GM23338 (cell line): Measurements from ENCODE around the gene ESYT1. TPM values are rescaled to one million over a fixed set of nuclear protein-coding genes. Genes with fewer than 3 reads are reported as not detected.

Source experiments
- ATAC-seq: fragments of 200-7000 bp; cut with Tn5 transposase; 3 replicates; pipeline ENCODE4 v1.9.1; 2020
- DNase-seq: peaks from one replicate; pipeline ENCODE4 v3.0.0-alpha.2; 2015; ENCODE audit warnings: low spot score
- H2AFZ ChIP-seq: fragments of 200-600 bp; sonication (generic); 2 replicates; pipeline ENCODE4 v1.8.0; 2016; ENCODE audit warnings: antibody characterized with exemption, mild to moderate bottlenecking, moderate library complexity
- H3F3A ChIP-seq: fragments of 200-600 bp; sonication (generic); replicated peaks from 2 replicates; pipeline ENCODE4 v1.8.0; 2017; ENCODE audit warnings: antibody characterized with exemption, mixed run types, low read depth
- H3K27ac ChIP-seq: fragments of 200-600 bp; sonication (generic); 2 replicates; pipeline ENCODE4 v1.6.1; 2016; ENCODE audit warnings: low read depth
- H3K27me3 ChIP-seq: fragments of 200-600 bp; sonication (generic); 2 replicates; pipeline ENCODE4 v1.8.0; 2016; ENCODE audit warnings: mild to moderate bottlenecking, mixed run types, moderate library complexity; ENCODE audit not compliant: insufficient read depth
- H3K36me3 ChIP-seq: fragments of 200-600 bp; sonication (generic); 2 replicates; pipeline ENCODE4 v1.8.0; 2016; ENCODE audit warnings: mild to moderate bottlenecking; ENCODE audit not compliant: insufficient read depth
- H3K4me1 ChIP-seq: fragments of 200-600 bp; sonication (generic); 2 replicates; pipeline ENCODE4 v1.8.0; 2016; ENCODE audit warnings: mild to moderate bottlenecking, moderate library complexity; ENCODE audit not compliant: insufficient read depth
- H3K4me2 ChIP-seq: fragments of 200-600 bp; sonication (generic); 2 replicates; pipeline ENCODE4 v1.7.1; 2017; ENCODE audit warnings: mixed run types
- H3K4me3 ChIP-seq: fragments of 200-600 bp; sonication (generic); 2 replicates; pipeline ENCODE4 v1.6.1; 2016; ENCODE audit warnings: mixed run types
- H3K79me2 ChIP-seq: fragments of 200-600 bp; sonication (generic); replicated peaks from 2 replicates; pipeline ENCODE4 v1.8.0; 2017; ENCODE audit warnings: mild to moderate bottlenecking; ENCODE audit not compliant: insufficient read depth
- H3K9me2 ChIP-seq: fragments of 200-600 bp; sonication (generic); 2 replicates; pipeline ENCODE4 v1.8.0; 2017; ENCODE audit not compliant: insufficient read depth
- H4K20me1 ChIP-seq: fragments of 200-600 bp; sonication (generic); replicated peaks from 2 replicates; pipeline ENCODE4 v1.8.0; 2017; ENCODE audit warnings: mild to moderate bottlenecking; ENCODE audit not compliant: insufficient read depth
- H3K27ac Mint-ChIP-seq: 2 replicates; pipeline ENCODE4 v1.8.0; 2020; ENCODE audit warnings: inconsistent platforms, mild to moderate bottlenecking, moderate library complexity, mixed read lengths
- H3K27me3 Mint-ChIP-seq: 3 replicates; pipeline ENCODE4 v1.8.0; 2022; ENCODE audit warnings: low read depth, mild to moderate bottlenecking, moderate library complexity, mixed read lengths, inconsistent platforms; ENCODE audit not compliant: insufficient read depth, poor library complexity
- H3K36me3 Mint-ChIP-seq: 3 replicates; pipeline ENCODE4 v1.8.0; 2021; ENCODE audit warnings: low read depth, mild to moderate bottlenecking, inconsistent platforms, moderate library complexity, mixed read lengths
- H3K4me1 Mint-ChIP-seq: 3 replicates; pipeline ENCODE4 v1.8.0; 2020; ENCODE audit warnings: mild to moderate bottlenecking, inconsistent platforms, mixed read lengths
- H3K4me3 Mint-ChIP-seq: 3 replicates; pipeline ENCODE4 v1.8.0; 2021; ENCODE audit warnings: moderate library complexity, mild to moderate bottlenecking, inconsistent platforms, mixed read lengths
- H3K9me3 Mint-ChIP-seq: 3 replicates; pipeline ENCODE4 v1.8.0; 2020; ENCODE audit warnings: moderate library complexity, mild to moderate bottlenecking, inconsistent platforms, mixed read lengths
- CREB1 ChIP-seq: fragments of 250-450 bp; sonication (Bioruptor Pico); IDR thresholded peaks from 2 replicates; pipeline ENCODE4 v1.5.0; 2020; ENCODE audit warnings: low read depth, mild to moderate bottlenecking, moderate library complexity
- EZH2 ChIP-seq: fragments of 200-600 bp; sonication (generic); IDR thresholded peaks from one replicate; pipeline ENCODE4 v1.8.0; 2017; ENCODE audit warnings: antibody characterized with exemption, mild to moderate bottlenecking, low read depth; ENCODE audit not compliant: unreplicated experiment
- EZH2phosphoT487 ChIP-seq: fragments of 200-600 bp; sonication (generic); IDR thresholded peaks from one replicate; pipeline ENCODE4 v1.8.1; 2018; ENCODE audit warnings: antibody characterized with exemption; ENCODE audit not compliant: unreplicated experiment
- JUNB ChIP-seq: IDR thresholded peaks from one replicate; pipeline ENCODE4 v1.6.1; 2016; ENCODE audit warnings: antibody characterized with exemption; ENCODE audit not compliant: unreplicated experiment
- NANOG ChIP-seq: IDR thresholded peaks from 2 replicates; pipeline ENCODE4 v1.6.1; 2016; ENCODE audit warnings: antibody characterized with exemption, borderline replicate concordance
- POLR2AphosphoS5 ChIP-seq: IDR thresholded peaks from 2 replicates; pipeline ENCODE4 v1.6.1; 2016; ENCODE audit warnings: antibody characterized with exemption, low read depth
- STAT1 ChIP-seq: IDR thresholded peaks from one replicate; pipeline ENCODE4 v1.6.1; 2016; ENCODE audit warnings: antibody characterized with exemption; ENCODE audit not compliant: unreplicated experiment
- ZNF114 ChIP-seq: fragments of 250-450 bp; sonication (Bioruptor Pico); IDR thresholded peaks from 2 replicates; pipeline ENCODE4 v1.5.0; 2020; ENCODE audit warnings: mild to moderate bottlenecking, moderate library complexity
- ZNF331 ChIP-seq: fragments of 250-450 bp; sonication (Bioruptor Pico); IDR thresholded peaks from 2 replicates; pipeline ENCODE4 v1.5.0; 2020; ENCODE audit warnings: low read depth, mild to moderate bottlenecking, moderate library complexity
- polyA plus RNA-seq: library from polyadenylated mRNA; unstranded; fragments of >200 nt; fragmentation: Nextera tagmentation; extraction: Ambion mirVana; gene quantifications from 2 replicates; pipeline ENCODE4 v1.2.1, GENCODE V29; 2016
- total RNA-seq: library from RNA; depleted of rRNA; stranded (reverse); fragments of >200 nt; shearing (Covaris generic); gene quantifications from 2 replicates; pipeline ENCODE4 v1.2.3, GENCODE V29; 2014
- TF ChIP-seq, protein P1 (sequence below): fragments of 250-450 bp; sonication (Bioruptor Pico); IDR thresholded peaks from 2 replicates; pipeline ENCODE4 v1.5.0; 2020; ENCODE audit warnings: mild to moderate bottlenecking, moderate library complexity
- TF ChIP-seq, protein P2 (sequence below), 2 experiments: fragments of 200-600 bp in 1 of 2; sonication (generic) in 1 of 2; conservative IDR thresholded peaks; 2 replicates each; pipeline versions ENCODE4 v1.5.1 to v1.6.1; 2016 to 2017; ENCODE audit warnings: antibody characterized with exemption in 2 of 2, low read depth in 2 of 2, mild to moderate bottlenecking in 2 of 2, moderate library complexity in 1 of 2
- TF ChIP-seq, protein P3 (sequence below): IDR thresholded peaks from 2 replicates; pipeline ENCODE4 v1.6.1; 2016; ENCODE audit warnings: antibody characterized with exemption
- TF ChIP-seq, protein P4 (sequence below): IDR thresholded peaks from one replicate; pipeline ENCODE4 v1.6.1; 2018; ENCODE audit warnings: antibody characterized with exemption; ENCODE audit not compliant: unreplicated experiment

The ESYT1 gene
- total and polyA plus RNA-seq, 2 experiments from 2014 or later, result 23.3 to 142 TPM

DNA sequence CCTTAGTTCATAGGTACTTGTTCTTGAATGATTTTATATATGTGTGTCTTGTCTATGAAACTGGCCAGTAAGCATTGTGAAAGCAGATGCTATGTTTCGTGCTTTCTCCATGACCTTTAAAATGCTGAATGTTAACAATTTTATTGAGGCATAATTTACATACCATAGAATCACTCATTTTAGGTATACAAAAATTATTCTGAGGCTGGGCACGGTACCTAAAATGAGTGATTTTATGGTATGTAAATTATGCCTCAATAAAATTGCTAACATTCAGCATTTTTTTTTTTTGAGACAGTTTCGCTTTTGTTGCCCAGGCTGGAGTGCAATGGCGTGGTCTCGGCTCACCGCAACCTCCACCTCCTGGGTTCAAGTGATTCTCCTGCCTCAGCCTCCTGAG is 6.8 kb downstream of the ESYT1 start:
- Histone ChIP-seq H4K20me1 (peaks cover 13% of the 10 kb centered on the region; the same call in 1 of the 2 replicates), H3K36me3 (peaks cover 58% of the 10 kb centered on the region), H3K27ac (no peak overlapping the region), H3K4me1 (peaks cover 1% of the 10 kb centered on the region; the same call in 1 of the 2 replicates), H3K9me2 (no peaks in the 10 kb centered on the region), H2AFZ (no peak overlapping the region), H3K4me3 (no peak overlapping the region), H3K27me3 (no peaks in the 10 kb centered on the region), H3F3A (no peaks in the 10 kb centered on the region; the same call in 1 of the 2 replicates), H3K4me2 (no peak overlapping the region), H3K79me2 (peaks cover 13% of the 10 kb centered on the region)
- Mint-ChIP-seq H3K27ac (no peak overlapping the region), H3K36me3 (peaks cover 92% of the 10 kb centered on the region), H3K4me1 (peaks cover 5% of the 10 kb centered on the region; the same call in 2 of the 3 replicates), H3K27me3 (peaks cover under 1% of the 10 kb centered on the region), H3K4me3 (no peak overlapping the region), H3K9me3 (no peaks in the 10 kb centered on the region)
- TF ChIP-seq, protein P1, sequence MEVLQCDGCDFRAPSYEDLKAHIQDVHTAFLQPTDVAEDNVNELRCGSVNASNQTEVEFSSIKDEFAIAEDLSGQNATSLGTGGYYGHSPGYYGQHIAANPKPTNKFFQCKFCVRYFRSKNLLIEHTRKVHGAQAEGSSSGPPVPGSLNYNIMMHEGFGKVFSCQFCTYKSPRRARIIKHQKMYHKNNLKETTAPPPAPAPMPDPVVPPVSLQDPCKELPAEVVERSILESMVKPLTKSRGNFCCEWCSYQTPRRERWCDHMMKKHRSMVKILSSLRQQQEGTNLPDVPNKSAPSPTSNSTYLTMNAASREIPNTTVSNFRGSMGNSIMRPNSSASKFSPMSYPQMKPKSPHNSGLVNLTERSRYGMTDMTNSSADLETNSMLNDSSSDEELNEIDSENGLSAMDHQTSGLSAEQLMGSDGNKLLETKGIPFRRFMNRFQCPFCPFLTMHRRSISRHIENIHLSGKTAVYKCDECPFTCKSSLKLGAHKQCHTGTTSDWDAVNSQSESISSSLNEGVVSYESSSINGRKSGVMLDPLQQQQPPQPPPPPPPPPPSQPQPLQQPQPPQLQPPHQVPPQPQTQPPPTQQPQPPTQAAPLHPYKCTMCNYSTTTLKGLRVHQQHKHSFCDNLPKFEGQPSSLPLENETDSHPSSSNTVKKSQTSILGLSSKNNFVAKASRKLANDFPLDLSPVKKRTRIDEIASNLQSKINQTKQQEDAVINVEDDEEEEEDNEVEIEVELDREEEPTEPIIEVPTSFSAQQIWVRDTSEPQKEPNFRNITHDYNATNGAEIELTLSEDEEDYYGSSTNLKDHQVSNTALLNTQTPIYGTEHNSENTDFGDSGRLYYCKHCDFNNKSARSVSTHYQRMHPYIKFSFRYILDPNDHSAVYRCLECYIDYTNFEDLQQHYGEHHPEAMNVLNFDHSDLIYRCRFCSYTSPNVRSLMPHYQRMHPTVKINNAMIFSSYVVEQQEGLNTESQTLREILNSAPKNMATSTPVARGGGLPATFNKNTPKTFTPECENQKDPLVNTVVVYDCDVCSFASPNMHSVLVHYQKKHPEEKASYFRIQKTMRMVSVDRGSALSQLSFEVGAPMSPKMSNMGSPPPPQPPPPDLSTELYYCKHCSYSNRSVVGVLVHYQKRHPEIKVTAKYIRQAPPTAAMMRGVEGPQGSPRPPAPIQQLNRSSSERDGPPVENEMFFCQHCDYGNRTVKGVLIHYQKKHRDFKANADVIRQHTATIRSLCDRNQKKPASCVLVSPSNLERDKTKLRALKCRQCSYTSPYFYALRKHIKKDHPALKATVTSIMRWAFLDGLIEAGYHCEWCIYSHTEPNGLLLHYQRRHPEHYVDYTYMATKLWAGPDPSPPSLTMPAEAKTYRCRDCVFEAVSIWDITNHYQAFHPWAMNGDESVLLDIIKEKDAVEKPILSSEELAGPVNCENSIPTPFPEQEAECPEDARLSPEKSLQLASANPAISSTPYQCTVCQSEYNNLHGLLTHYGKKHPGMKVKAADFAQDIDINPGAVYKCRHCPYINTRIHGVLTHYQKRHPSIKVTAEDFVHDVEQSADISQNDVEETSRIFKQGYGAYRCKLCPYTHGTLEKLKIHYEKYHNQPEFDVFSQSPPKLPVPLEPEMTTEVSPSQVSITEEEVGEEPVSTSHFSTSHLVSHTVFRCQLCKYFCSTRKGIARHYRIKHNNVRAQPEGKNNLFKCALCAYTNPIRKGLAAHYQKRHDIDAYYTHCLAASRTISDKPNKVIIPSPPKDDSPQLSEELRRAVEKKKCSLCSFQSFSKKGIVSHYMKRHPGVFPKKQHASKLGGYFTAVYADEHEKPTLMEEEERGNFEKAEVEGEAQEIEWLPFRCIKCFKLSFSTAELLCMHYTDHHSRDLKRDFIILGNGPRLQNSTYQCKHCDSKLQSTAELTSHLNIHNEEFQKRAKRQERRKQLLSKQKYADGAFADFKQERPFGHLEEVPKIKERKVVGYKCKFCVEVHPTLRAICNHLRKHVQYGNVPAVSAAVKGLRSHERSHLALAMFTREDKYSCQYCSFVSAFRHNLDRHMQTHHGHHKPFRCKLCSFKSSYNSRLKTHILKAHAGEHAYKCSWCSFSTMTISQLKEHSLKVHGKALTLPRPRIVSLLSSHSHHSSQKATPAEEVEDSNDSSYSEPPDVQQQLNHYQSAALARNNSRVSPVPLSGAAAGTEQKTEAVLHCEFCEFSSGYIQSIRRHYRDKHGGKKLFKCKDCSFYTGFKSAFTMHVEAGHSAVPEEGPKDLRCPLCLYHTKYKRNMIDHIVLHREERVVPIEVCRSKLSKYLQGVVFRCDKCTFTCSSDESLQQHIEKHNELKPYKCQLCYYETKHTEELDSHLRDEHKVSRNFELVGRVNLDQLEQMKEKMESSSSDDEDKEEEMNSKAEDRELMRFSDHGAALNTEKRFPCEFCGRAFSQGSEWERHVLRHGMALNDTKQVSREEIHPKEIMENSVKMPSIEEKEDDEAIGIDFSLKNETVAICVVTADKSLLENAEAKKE (CRISPR knock-in tag), result no peak
- TF ChIP-seq POLR2AphosphoS5 (no peak), NANOG (no peak), JUNB (no peak), ZNF331 (no peak), STAT1 (no peak), ZNF114 (no peak), CREB1 (CRISPR knock-in tag) (no peak), EZH2phosphoT487 (no peak), EZH2 (no peak)
- TF ChIP-seq, protein P2, sequence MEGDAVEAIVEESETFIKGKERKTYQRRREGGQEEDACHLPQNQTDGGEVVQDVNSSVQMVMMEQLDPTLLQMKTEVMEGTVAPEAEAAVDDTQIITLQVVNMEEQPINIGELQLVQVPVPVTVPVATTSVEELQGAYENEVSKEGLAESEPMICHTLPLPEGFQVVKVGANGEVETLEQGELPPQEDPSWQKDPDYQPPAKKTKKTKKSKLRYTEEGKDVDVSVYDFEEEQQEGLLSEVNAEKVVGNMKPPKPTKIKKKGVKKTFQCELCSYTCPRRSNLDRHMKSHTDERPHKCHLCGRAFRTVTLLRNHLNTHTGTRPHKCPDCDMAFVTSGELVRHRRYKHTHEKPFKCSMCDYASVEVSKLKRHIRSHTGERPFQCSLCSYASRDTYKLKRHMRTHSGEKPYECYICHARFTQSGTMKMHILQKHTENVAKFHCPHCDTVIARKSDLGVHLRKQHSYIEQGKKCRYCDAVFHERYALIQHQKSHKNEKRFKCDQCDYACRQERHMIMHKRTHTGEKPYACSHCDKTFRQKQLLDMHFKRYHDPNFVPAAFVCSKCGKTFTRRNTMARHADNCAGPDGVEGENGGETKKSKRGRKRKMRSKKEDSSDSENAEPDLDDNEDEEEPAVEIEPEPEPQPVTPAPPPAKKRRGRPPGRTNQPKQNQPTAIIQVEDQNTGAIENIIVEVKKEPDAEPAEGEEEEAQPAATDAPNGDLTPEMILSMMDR (conservative IDR thresholded peaks at IDR 0.05; ENCODE audit: low read depth in 2 of 2), result no peak
- TF ChIP-seq, protein P3, sequence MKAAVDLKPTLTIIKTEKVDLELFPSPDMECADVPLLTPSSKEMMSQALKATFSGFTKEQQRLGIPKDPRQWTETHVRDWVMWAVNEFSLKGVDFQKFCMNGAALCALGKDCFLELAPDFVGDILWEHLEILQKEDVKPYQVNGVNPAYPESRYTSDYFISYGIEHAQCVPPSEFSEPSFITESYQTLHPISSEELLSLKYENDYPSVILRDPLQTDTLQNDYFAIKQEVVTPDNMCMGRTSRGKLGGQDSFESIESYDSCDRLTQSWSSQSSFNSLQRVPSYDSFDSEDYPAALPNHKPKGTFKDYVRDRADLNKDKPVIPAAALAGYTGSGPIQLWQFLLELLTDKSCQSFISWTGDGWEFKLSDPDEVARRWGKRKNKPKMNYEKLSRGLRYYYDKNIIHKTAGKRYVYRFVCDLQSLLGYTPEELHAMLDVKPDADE, result no peak
- TF ChIP-seq, protein P4, sequence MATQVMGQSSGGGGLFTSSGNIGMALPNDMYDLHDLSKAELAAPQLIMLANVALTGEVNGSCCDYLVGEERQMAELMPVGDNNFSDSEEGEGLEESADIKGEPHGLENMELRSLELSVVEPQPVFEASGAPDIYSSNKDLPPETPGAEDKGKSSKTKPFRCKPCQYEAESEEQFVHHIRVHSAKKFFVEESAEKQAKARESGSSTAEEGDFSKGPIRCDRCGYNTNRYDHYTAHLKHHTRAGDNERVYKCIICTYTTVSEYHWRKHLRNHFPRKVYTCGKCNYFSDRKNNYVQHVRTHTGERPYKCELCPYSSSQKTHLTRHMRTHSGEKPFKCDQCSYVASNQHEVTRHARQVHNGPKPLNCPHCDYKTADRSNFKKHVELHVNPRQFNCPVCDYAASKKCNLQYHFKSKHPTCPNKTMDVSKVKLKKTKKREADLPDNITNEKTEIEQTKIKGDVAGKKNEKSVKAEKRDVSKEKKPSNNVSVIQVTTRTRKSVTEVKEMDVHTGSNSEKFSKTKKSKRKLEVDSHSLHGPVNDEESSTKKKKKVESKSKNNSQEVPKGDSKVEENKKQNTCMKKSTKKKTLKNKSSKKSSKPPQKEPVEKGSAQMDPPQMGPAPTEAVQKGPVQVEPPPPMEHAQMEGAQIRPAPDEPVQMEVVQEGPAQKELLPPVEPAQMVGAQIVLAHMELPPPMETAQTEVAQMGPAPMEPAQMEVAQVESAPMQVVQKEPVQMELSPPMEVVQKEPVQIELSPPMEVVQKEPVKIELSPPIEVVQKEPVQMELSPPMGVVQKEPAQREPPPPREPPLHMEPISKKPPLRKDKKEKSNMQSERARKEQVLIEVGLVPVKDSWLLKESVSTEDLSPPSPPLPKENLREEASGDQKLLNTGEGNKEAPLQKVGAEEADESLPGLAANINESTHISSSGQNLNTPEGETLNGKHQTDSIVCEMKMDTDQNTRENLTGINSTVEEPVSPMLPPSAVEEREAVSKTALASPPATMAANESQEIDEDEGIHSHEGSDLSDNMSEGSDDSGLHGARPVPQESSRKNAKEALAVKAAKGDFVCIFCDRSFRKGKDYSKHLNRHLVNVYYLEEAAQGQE, result no peak
- no peak for ATAC-seq
- DNase-seq, result no peak
